K562 (cell line): ENCODE results near the gene ASMTL. TPM values are rescaled to one million over a fixed set of nuclear protein-coding genes. Genes with fewer than 3 reads are reported as not detected.

Source experiments
- ATAC-seq: fragments of 200-7000 bp; cut with Tn5 transposase; 3 replicates; pipeline ENCODE4 v1.9.1; 2020; ENCODE audit warnings: moderate library complexity
- BruUV-seq: library from RNA; stranded (reverse); fragments of 400-500 nt; replicated peaks from 2 replicates; lab custom pipeline; 2021; lab: Mats Ljungman, UMichigan
- CTCF ChIA-PET: fragments of 300-600 bp; formaldehyde crosslinking; extraction: SDS; loops from one replicate; lab custom pipeline; 2021; ENCODE audit warnings: low intra/inter-chr PET ratio; lab: Yijun Ruan, JAX
- POLR2A ChIA-PET: fragments of 300-600, 350-650 bp; sonication (Branson Sonifier 250); formaldehyde crosslinking; extraction: SDS; loops from one replicate; lab custom pipeline; 2021; ENCODE audit warnings: antibody characterized with exemption, inconsistent platforms; lab: Yijun Ruan, JAX
- DNase-seq, 4 experiments: peaks; one replicate each; pipeline versions ENCODE4 v3.0.0 to v3.0.0-alpha.2; 2011 to 2018; ENCODE audit warnings: low spot score in 3 of 4, mixed read lengths in 3 of 4; ENCODE audit errors: extremely low read depth in 1 of 4
- FAIRE-seq: peaks from 2 replicates; lab custom pipeline; 2011; peaks lifted over from hg19 to GRCh38; lab: Jason Lieb, UNC
- H2AFZ ChIP-seq: 2 replicates; pipeline ENCODE4 v1.6.0; 2011; ENCODE audit warnings: low read depth, low read length, control low read depth, inconsistent platforms
- H3K27ac ChIP-seq: fragments of 200-600 bp; 3 replicates; pipeline ENCODE4 v1.8.0; 2011; ENCODE audit warnings: low read depth, mild to moderate bottlenecking, control low read depth, inconsistent platforms, low read length, moderate library complexity, mixed read lengths; ENCODE audit errors: extremely low read depth
- H3K27me3 ChIP-seq, 2 experiments: fragments of 300-600 bp in 1 of 2; 2 replicates in 1 of 2; 3 replicates in 1 of 2; pipeline versions ENCODE4 v1.6.0 to v1.8.0; 2011; ENCODE audit warnings: inconsistent platforms in 2 of 2, low read length in 2 of 2, mild to moderate bottlenecking in 1 of 2, mixed read lengths in 1 of 2, moderate library complexity in 1 of 2; ENCODE audit not compliant: control insufficient read depth in 2 of 2, insufficient read depth in 2 of 2
- H3K36me3 ChIP-seq: fragments of 300-600 bp; 3 replicates; pipeline ENCODE4 v1.8.0; 2011; ENCODE audit warnings: mild to moderate bottlenecking, low read length, inconsistent platforms; ENCODE audit not compliant: control insufficient read depth, insufficient read depth
- H3K4me1 ChIP-seq, 2 experiments: fragments of 200-600 bp in 1 of 2; replicated peaks in 1 of 2; 2 replicates in 1 of 2; 3 replicates in 1 of 2; pipeline versions ENCODE4 v1.5.1 to v1.8.0; 2011; ENCODE audit warnings: inconsistent platforms in 2 of 2, low read length in 2 of 2, mild to moderate bottlenecking in 1 of 2, mixed read lengths in 1 of 2, moderate library complexity in 1 of 2; ENCODE audit not compliant: control insufficient read depth in 2 of 2, insufficient read depth in 2 of 2
- H3K4me2 ChIP-seq: 2 replicates; pipeline ENCODE4 v1.6.1; 2011; ENCODE audit warnings: low read length, control low read depth, inconsistent platforms, mixed read lengths; ENCODE audit not compliant: insufficient read depth
- H3K4me3 ChIP-seq: fragments of 200-600 bp; sonication (generic), shearing (Covaris generic); 2 replicates; pipeline ENCODE4 v1.5.1; 2016; ENCODE audit warnings: control low read depth, inconsistent platforms
- H3K79me2 ChIP-seq: fragments of 200-600 bp; 3 replicates; pipeline ENCODE4 v1.8.0; 2011; ENCODE audit warnings: low read length, inconsistent platforms; ENCODE audit not compliant: control insufficient read depth, insufficient read depth
- H3K9ac ChIP-seq, 2 experiments: 2 replicates each; pipeline versions ENCODE4 v1.6.0 to v1.6.1; 2011; ENCODE audit warnings: low read depth in 2 of 2, low read length in 2 of 2, control low read depth in 1 of 2, inconsistent platforms in 1 of 2, mild to moderate bottlenecking in 1 of 2, mixed read lengths in 1 of 2; ENCODE audit not compliant: insufficient read depth in 1 of 2
- H3K9me1 ChIP-seq: one replicate; pipeline ENCODE4 v1.6.0; 2011; ENCODE audit warnings: inconsistent platforms, mild to moderate bottlenecking, low read length, moderate library complexity; ENCODE audit not compliant: control insufficient read depth, insufficient read depth
- H3K9me3 ChIP-seq: replicated peaks from 2 replicates; pipeline ENCODE4 v1.5.1; 2011; ENCODE audit warnings: low read depth, low read length, inconsistent platforms; ENCODE audit not compliant: control insufficient read depth, insufficient read depth
- H4K20me1 ChIP-seq: replicated peaks from 2 replicates; pipeline ENCODE4 v1.6.1; 2011; ENCODE audit warnings: low read length, inconsistent platforms, mixed read lengths; ENCODE audit not compliant: control insufficient read depth, insufficient read depth
- CBX1 ChIP-seq: sonication (generic); IDR thresholded peaks from 2 replicates; pipeline ENCODE4 v1.6.1; 2016; ENCODE audit warnings: antibody characterized with exemption, low read depth, mild to moderate bottlenecking
- EGR1 ChIP-seq: fragments of 450-650 bp; conservative IDR thresholded peaks from 2 replicates; pipeline ENCODE4 v1.6.1; 2017; ENCODE audit warnings: mild to moderate bottlenecking
- GATAD2A ChIP-seq: fragments of 450-650 bp; IDR thresholded peaks from 2 replicates; pipeline ENCODE4 v1.6.1; 2017
- JUND ChIP-seq, 2 experiments: IDR thresholded peaks; 2 replicates in 1 of 2; 3 replicates in 1 of 2; pipeline ENCODE4 v1.6.1; 2011; ENCODE audit warnings: borderline replicate concordance in 2 of 2, low read depth in 2 of 2, low read length in 2 of 2, improper control_type of control experiment in 1 of 2, missing biosample characterization in 1 of 2, missing genetic modification characterization in 1 of 2, missing genetic modification reagents in 1 of 2
- MAZ ChIP-seq, 2 experiments: fragments of 450-650 bp in 1 of 2; sonication (generic) in 1 of 2; formaldehyde crosslinking; IDR thresholded peaks in 1 of 2; conservative IDR thresholded peaks in 1 of 2; 2 replicates each; pipeline versions ENCODE4 v1.4.0 to v1.5.0; 2020; ENCODE audit warnings: mild to moderate bottlenecking in 1 of 2, missing genetic modification reagents in 1 of 2
- NEUROD1 ChIP-seq: fragments of 150-350 bp; IDR thresholded peaks from 2 replicates; pipeline ENCODE4 v1.6.1; 2014; ENCODE audit warnings: borderline replicate concordance, low read length, low read depth; ENCODE audit not compliant: partially characterized antibody
- SNIP1 ChIP-seq: fragments of 450-650 bp; IDR thresholded peaks from 2 replicates; pipeline ENCODE4 v1.7.1; 2017; ENCODE audit warnings: low read depth, mild to moderate bottlenecking
- ZNF431 ChIP-seq: sonication (generic); formaldehyde crosslinking; IDR thresholded peaks from 2 replicates; pipeline ENCODE4 v1.8.0; 2022; ENCODE audit warnings: mild to moderate bottlenecking, missing genetic modification reagents
- WGBS: fragments of 100-300 bp; shearing (Covaris generic); methylation state at CpG from one replicate; pipeline ENCODE4 v1.1.6; 2016; ENCODE audit warnings: low coverage, mixed read lengths; ENCODE audit not compliant: insufficient coverage; ENCODE audit errors: missing lambda C conversion rate; 5-methylcytosine and 5-hydroxymethylcytosine counted together
- in situ Hi-C: fragments of 300-500 bp; cut with MboI; formaldehyde crosslinking; loops from 4 replicates; pipeline ENCODE4 v1.15.0; 2018; ENCODE audit warnings: inconsistent platforms, mixed read lengths
- intact Hi-C: fragments of 100-400 bp; cut with micrococcal nuclease; formaldehyde crosslinking; loops from 2 replicates; pipeline ENCODE4 v1.14.2; 2022
- polyA plus RNA-seq, 8 experiments: library from polyadenylated mRNA; depleted of rRNA in 4 of 8; stranded (reverse) in 5 of 8; unstranded in 3 of 8; fragments of >200 nt; fragmentation: Nextera tagmentation in 2 of 8; fragmentation: Illumina TruSeq in 1 of 8; extraction: Ambion mirVana in 2 of 8; extraction: Trizol in 1 of 8; gene quantifications; 2 replicates each; pipeline versions ENCODE4 v1.2.1 to v1.2.3, GENCODE V29; 2011 to 2014; ENCODE audit warnings: inconsistent platforms in 1 of 8, missing spikeins in 1 of 8
- total RNA-seq, 7 experiments: library from RNA; depleted of rRNA in 6 of 7; stranded (reverse); fragments of >200 nt in 6 of 7; fragmentation: Illumina TruSeq in 2 of 7; extraction: Trizol in 2 of 7; gene quantifications; 2 replicates each; pipeline versions ENCODE4 v1.2.1 to v1.2.3, GENCODE V29; 2011 to 2021; ENCODE audit warnings: low replicate concordance in 1 of 7
- TF ChIP-seq, protein P1 (sequence below): IDR thresholded peaks from 2 replicates; pipeline ENCODE4 v1.6.1; 2011; ENCODE audit not compliant: insufficient read length; ENCODE audit errors: extremely low read depth
- TF ChIP-seq, protein P2 (sequence below), 2 experiments: fragments of 450-650 bp in 1 of 2; sonication (generic) in 1 of 2; formaldehyde crosslinking in 1 of 2; IDR thresholded peaks in 1 of 2; conservative IDR thresholded peaks in 1 of 2; 2 replicates each; pipeline versions ENCODE4 v1.6.1 to v1.8.1; 2016 to 2023; ENCODE audit warnings: mild to moderate bottlenecking in 2 of 2, moderate library complexity in 2 of 2, inconsistent platforms in 1 of 2, missing genetic modification reagents in 1 of 2

ASMTL gene
- total and polyA plus RNA-seq, 9 of the 15 experiments (the other 6 are each of a cell fraction or from before 2014, with no cell fraction given) = 0.56 to 20.6 (median 7.6) TPM

DNA sequence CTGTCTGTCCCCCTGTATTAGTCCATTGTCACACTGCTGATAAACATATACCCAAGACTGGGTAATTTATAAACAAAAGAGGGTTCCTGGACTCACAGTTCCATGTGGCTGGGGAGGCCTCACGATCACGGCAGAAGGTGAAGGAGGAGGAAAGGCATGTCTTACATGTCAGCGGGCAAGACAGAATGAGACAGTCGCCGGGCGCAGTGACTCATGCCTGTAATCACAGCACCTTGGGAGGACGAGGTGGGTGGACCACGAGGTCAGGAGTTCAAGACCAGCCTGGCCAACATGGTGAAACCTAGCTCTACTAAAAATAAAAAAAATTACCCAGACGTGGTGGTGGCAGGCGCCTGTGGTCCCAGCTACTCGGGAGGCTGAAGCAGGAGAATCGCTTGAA lies 91.4 kb downstream of the ASMTL start:
- DNase-seq (no peak), FAIRE-seq (no peak), ATAC-seq (no peak)
- Histone ChIP-seq H3K27ac (no peak overlapping the region), H3K36me3 (no peaks in the 10 kb centered on the region), H3K4me1 (no peaks in the 10 kb centered on the region), H2AFZ (no peak overlapping the region), H3K79me2 (no peaks in the 10 kb centered on the region), H3K4me3 (no peak overlapping the region), H3K9me1 (no peaks in the 10 kb centered on the region), H3K27me3 (no peaks in the 10 kb centered on the region), H3K9me3 (no peaks in the 10 kb centered on the region), H3K4me2 (no peak overlapping the region), H3K9ac (no peak overlapping the region), H4K20me1 (no peaks in the 10 kb centered on the region)
- ChIA-PET POLR2A (no interaction called here), CTCF (no interaction called here)
- in situ Hi-C loops (no loop called here), intact Hi-C loops (no loop called here)
- 0 out of 2 replicates have a peak, but pooled peaks have one; percentile 29 for TF ChIP-seq EGR1
- TF ChIP-seq GATAD2A = no peak
- TF ChIP-seq, protein P1, sequence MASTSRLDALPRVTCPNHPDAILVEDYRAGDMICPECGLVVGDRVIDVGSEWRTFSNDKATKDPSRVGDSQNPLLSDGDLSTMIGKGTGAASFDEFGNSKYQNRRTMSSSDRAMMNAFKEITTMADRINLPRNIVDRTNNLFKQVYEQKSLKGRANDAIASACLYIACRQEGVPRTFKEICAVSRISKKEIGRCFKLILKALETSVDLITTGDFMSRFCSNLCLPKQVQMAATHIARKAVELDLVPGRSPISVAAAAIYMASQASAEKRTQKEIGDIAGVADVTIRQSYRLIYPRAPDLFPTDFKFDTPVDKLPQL = no peak
- no peak for TF ChIP-seq SNIP1
- 0 out of 2 replicates have a peak, but pooled peaks have one; percentile 24 for TF ChIP-seq JUND (IDR thresholded peaks at IDR 0.05; ENCODE audit: borderline replicate concordance, low read depth, low read length)
- no peak for TF ChIP-seq JUND (tag; IDR thresholded peaks at IDR 0.05; ENCODE audit: borderline replicate concordance, low read depth, low read length)
- no peak for TF ChIP-seq MAZ (CRISPR knock-in tag; conservative IDR thresholded peaks at IDR 0.05 in 1 of 2, IDR thresholded peaks at IDR 0.05 in 1 of 2)
- TF ChIP-seq, protein P2, sequence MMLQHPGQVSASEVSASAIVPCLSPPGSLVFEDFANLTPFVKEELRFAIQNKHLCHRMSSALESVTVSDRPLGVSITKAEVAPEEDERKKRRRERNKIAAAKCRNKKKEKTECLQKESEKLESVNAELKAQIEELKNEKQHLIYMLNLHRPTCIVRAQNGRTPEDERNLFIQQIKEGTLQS (IDR thresholded peaks at IDR 0.05) = peak; percentile 44
- TF ChIP-seq, protein P2 (CRISPR knock-in tag; conservative IDR thresholded peaks at IDR 0.05) = no peak
- no peak for TF ChIP-seq NEUROD1
- TF ChIP-seq ZNF431 = peak; percentile 57; the same call in 1 of the 2 replicates
- no peak for TF ChIP-seq CBX1
- 0% methylated on average over 11 of the region's 12 CpGs for WGBS
- BruUV-seq = no TSS peak
